K562 (cell line): ENCODE results near the gene GALR3. TPM values are rescaled to one million over a fixed set of nuclear protein-coding genes. Genes with fewer than 3 reads are reported as not detected.

Source experiments
- DACH1 ChIP-seq: fragments of 450-650 bp; IDR thresholded peaks from 2 replicates; pipeline ENCODE4 v1.6.1; 2018; ENCODE audit not compliant: partially characterized antibody
- ELK1 ChIP-seq: sonication (generic); formaldehyde crosslinking; IDR thresholded peaks from 2 replicates; pipeline ENCODE4 v1.8.1; 2022; ENCODE audit warnings: missing genetic modification reagents
- KLF16 ChIP-seq: IDR thresholded peaks from 2 replicates; pipeline ENCODE4 v1.6.1; 2016; ENCODE audit warnings: antibody characterized with exemption
- L3MBTL2 ChIP-seq: fragments of 450-650 bp; IDR thresholded peaks from 2 replicates; pipeline ENCODE4 v1.6.1; 2016; ENCODE audit warnings: mild to moderate bottlenecking, moderate library complexity
- MGA ChIP-seq: fragments of 450-650 bp; IDR thresholded peaks from 2 replicates; pipeline ENCODE4 v1.6.1; 2016; ENCODE audit warnings: mild to moderate bottlenecking, moderate library complexity
- NCOR1 ChIP-seq: fragments of 450-650 bp; IDR thresholded peaks from 2 replicates; pipeline ENCODE4 v1.6.1; 2016; ENCODE audit warnings: mild to moderate bottlenecking, moderate library complexity
- RCOR1 ChIP-seq, 2 experiments: IDR thresholded peaks; 2 replicates each; pipeline ENCODE4 v1.6.1; 2012; ENCODE audit warnings: low read depth in 2 of 2, low read length in 2 of 2, borderline replicate concordance in 1 of 2, improper control_type of control experiment in 1 of 2
- THRA ChIP-seq: fragments of 450-650 bp; IDR thresholded peaks from 2 replicates; pipeline ENCODE4 v1.6.1; 2017; ENCODE audit warnings: mild to moderate bottlenecking, moderate library complexity
- ZNF165 ChIP-seq: fragments of 250-450 bp; sonication (Bioruptor Pico); IDR thresholded peaks from 2 replicates; pipeline ENCODE4 v1.4.0; 2020; ENCODE audit warnings: borderline replicate concordance
- ZNF197 ChIP-seq: fragments of 200-800 bp; sonication (Bioruptor generic); IDR thresholded peaks from 2 replicates; pipeline ENCODE4 v1.6.1; 2016; ENCODE audit warnings: low read depth, missing genetic modification characterization, missing compliant biosample characterization
- ZNF217 ChIP-seq: sonication (generic); formaldehyde crosslinking; IDR thresholded peaks from 2 replicates; pipeline ENCODE4 v1.8.0; 2022; ENCODE audit warnings: mild to moderate bottlenecking, missing genetic modification reagents
- ZNF347 ChIP-seq: fragments of 450-650 bp; formaldehyde crosslinking; IDR thresholded peaks from 2 replicates; pipeline ENCODE4 v1.4.0; 2020; ENCODE audit warnings: low read depth, mild to moderate bottlenecking, moderate library complexity
- polyA plus RNA-seq, 8 experiments: library from polyadenylated mRNA; depleted of rRNA in 4 of 8; stranded (reverse) in 5 of 8; unstranded in 3 of 8; fragments of >200 nt; fragmentation: Nextera tagmentation in 2 of 8; fragmentation: Illumina TruSeq in 1 of 8; extraction: Ambion mirVana in 2 of 8; extraction: Trizol in 1 of 8; gene quantifications; 2 replicates each; pipeline versions ENCODE4 v1.2.1 to v1.2.3, GENCODE V29; 2011 to 2014; ENCODE audit warnings: inconsistent platforms in 1 of 8, missing spikeins in 1 of 8
- total RNA-seq, 7 experiments: library from RNA; depleted of rRNA in 6 of 7; stranded (reverse); fragments of >200 nt in 6 of 7; fragmentation: Illumina TruSeq in 2 of 7; extraction: Trizol in 2 of 7; gene quantifications; 2 replicates each; pipeline versions ENCODE4 v1.2.1 to v1.2.3, GENCODE V29; 2011 to 2021; ENCODE audit warnings: low replicate concordance in 1 of 7

Gene GALR3
- total and polyA plus RNA-seq, 9 of the 15 experiments (the other 6 are each of a cell fraction or from before 2014, with no cell fraction given): 0.13 TPM; not detected in 8

DNA sequence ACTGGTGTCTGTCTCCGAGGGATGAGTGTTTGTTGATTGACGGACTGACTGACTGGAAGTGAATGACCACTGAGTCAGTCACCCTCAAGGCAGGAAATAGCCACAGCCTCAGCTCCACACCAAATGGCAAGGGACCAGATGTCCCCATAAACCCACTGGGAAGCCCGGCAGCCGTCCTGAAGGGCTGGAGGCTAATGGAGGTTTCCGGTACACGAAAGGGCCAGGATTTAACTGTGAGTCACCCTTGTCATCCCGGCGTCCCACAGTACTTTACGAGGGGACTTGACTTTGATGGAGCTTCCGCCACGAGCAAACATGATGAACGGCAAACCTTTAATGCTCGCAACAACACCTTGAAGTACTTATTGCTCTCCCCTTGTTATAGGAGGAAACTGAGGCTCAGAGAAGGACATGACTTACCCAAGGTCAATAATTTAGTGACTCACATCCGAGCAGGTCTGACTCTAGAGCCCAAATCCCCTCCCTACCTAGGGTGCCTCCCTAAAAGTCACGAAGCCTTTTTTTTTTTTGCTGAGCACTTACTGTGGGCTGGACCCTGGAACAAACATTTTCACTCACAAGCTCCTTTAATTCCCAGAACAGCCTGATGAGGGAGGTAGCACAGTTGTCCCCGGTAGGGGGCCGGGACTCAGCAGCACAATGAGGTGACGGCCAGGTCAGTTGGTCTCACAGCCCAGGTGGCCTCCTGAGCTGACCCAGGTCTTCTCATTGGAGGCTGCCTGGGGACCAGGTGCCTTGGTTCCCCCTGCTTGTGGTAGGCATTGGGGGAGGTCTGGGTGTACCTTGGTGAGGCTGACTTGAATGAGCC, 40.6 kb upstream of the GALR3 start (continued):
- no peak for TF ChIP-seq NCOR1
- no peak for TF ChIP-seq ZNF347 (CRISPR knock-in tag)
- TF ChIP-seq DACH1: no peak
- TF ChIP-seq MGA: 0 out of 2 replicates have a peak, but pooled peaks have one; percentile 20
- TF ChIP-seq KLF16: no peak
- TF ChIP-seq THRA: no peak
- TF ChIP-seq L3MBTL2: peak; percentile 16; the same call in 1 of the 2 replicates
- TF ChIP-seq ELK1 (CRISPR knock-in tag): no peak
- TF ChIP-seq ZNF217 (CRISPR knock-in tag): no peak
- TF ChIP-seq RCOR1 (IDR thresholded peaks at IDR 0.05; ENCODE audit: borderline replicate concordance in 1 of 2, low read depth in 2 of 2, low read length in 2 of 2): 0 out of 4 replicates have a peak, but pooled peaks of 1 of the 2 experiments have one; percentile 12
- no peak for TF ChIP-seq ZNF197 (CRISPR knock-in tag)
- TF ChIP-seq ZNF165: no peak
